Measurements from ENCODE around the gene KIAA1217. TPM values are rescaled to one million over a fixed set of nuclear protein-coding genes. Genes with fewer than 3 reads are reported as not detected.
"Not testable (repeated sequence)": the region's sequence is repeated elsewhere in the genome, so short reads cannot be mapped to it uniquely, and the experiment has no call there.

Gene KIAA1217
- total and polyA plus RNA-seq, 12 donors = 10.8 to 73.7 (median 40.8) TPM

DNA sequence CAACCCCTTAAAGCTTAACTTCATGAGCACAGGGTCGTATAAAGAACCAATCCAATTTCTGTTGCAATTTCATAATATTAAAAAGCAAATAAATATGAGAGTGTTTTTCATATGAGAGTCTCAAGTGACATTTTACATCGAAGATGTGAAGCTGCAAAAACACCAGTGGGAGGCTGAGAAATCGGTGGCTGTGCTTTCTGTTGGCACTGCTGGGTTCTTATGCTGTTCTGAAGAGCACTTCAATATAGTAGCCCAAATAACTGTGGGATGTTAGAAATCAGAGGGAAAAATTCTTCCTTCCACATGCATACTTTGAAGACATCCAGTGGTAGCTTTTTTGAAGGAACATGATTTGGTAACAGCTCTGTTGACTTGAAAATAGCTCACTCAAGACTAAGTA lies 269.0 kb downstream of the KIAA1217 start:
- DNase-seq = no peak
- H3K36me3 ChIP-seq (replicated peaks in 1 of 2) = peaks cover 0 to 8% of the 10 kb centered on the region in 2 donors
- H3K4me3 ChIP-seq = no peak overlapping the region
- H3K9me3 ChIP-seq (replicated peaks in 1 of 3) = no peaks in the 10 kb centered on the region
- TF ChIP-seq POLR2A (IDR thresholded peaks at IDR 0.05) = no peak
- TF ChIP-seq, protein P1, sequence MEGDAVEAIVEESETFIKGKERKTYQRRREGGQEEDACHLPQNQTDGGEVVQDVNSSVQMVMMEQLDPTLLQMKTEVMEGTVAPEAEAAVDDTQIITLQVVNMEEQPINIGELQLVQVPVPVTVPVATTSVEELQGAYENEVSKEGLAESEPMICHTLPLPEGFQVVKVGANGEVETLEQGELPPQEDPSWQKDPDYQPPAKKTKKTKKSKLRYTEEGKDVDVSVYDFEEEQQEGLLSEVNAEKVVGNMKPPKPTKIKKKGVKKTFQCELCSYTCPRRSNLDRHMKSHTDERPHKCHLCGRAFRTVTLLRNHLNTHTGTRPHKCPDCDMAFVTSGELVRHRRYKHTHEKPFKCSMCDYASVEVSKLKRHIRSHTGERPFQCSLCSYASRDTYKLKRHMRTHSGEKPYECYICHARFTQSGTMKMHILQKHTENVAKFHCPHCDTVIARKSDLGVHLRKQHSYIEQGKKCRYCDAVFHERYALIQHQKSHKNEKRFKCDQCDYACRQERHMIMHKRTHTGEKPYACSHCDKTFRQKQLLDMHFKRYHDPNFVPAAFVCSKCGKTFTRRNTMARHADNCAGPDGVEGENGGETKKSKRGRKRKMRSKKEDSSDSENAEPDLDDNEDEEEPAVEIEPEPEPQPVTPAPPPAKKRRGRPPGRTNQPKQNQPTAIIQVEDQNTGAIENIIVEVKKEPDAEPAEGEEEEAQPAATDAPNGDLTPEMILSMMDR (IDR thresholded peaks at IDR 0.05) = no peak
- no peak overlapping the region for H3K27ac ChIP-seq
- H3K4me1 ChIP-seq (replicated peaks in 1 of 2) = no peaks in the 10 kb centered on the region
- WGBS, 4 donors = 85 to 91% (median 90%) methylated on average over 3 of the region's 3 CpGs
- H3K27me3 ChIP-seq = no peaks in the 10 kb centered on the region
- intact Hi-C loops (cut with DNase I) = no loop called here

DNA sequence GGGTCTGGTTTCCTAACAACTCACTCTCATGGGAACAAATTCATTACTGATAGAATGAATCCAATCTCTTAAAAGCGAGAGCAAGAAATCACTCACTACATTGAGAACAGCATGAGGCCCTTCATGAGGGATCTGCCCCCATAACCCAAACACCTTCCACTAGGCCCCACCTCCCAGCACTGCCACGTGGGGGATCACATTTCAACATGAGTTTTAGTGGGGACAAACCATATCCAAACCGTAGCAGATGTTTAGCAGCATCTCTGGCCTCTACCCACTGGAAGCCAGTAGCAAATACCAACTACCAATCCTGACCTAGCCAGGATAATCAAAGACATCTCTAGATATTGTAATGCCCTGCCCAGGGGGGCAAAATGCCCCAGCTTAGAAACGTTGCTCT lies 270.9 kb downstream of the KIAA1217 start:
- Histone ChIP-seq H3K4me1 (replicated peaks in 1 of 2) (peaks cover 0 to 4% of the 10 kb centered on the region in 2 donors), H3K27me3 (no peaks in the 10 kb centered on the region), H3K36me3 (replicated peaks in 1 of 2) (no peaks in the 10 kb centered on the region), H3K27ac (no peak overlapping the region), H3K9me3 (replicated peaks in 1 of 3) (no peaks in the 10 kb centered on the region), H3K4me3 (no peak overlapping the region)
- no peak for TF ChIP-seq POLR2A (IDR thresholded peaks at IDR 0.05)
- TF ChIP-seq, protein P1 (IDR thresholded peaks at IDR 0.05) = no peak
- intact Hi-C loops (cut with DNase I) = no loop called here
- WGBS, 4 donors = 68 to 77% (median 71%) methylated on average over 4 of the region's 4 CpGs
- no peak for DNase-seq

DNA sequence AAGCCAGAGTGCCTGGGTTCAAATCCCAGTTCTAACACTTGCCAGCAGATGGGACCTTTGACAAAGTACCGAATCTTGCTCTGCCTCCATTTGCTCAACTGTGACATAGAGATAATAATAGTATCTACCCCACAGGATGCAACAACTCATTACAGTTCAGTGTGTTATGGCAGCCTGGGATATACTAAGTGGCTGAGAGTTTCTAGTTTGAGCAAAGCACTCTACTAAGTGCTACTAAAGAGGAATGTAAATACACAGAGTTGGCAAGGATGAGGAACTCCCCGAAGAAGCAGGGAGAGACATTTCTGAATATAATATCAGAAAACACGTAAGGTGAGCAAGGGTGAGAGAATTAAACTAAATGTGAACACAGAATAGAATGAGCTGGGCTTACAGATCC lies 271.5 kb downstream of the KIAA1217 start:
- Histone ChIP-seq H3K36me3 (replicated peaks in 1 of 2) (no peaks in the 10 kb centered on the region), H3K27ac (no peak overlapping the region), H3K4me3 (no peak overlapping the region), H3K27me3 (no peaks in the 10 kb centered on the region), H3K9me3 (replicated peaks in 1 of 3) (no peaks in the 10 kb centered on the region), H3K4me1 (replicated peaks in 1 of 2) (peaks cover 0 to 7% of the 10 kb centered on the region in 2 donors)
- intact Hi-C loops (cut with DNase I) = no loop called here
- TF ChIP-seq POLR2A (IDR thresholded peaks at IDR 0.05) = no peak
- TF ChIP-seq, protein P1 (IDR thresholded peaks at IDR 0.05) = no peak
- no peak for DNase-seq
- 89 to 93% (median 92%) methylated on average over 2 to 3 of the region's 3 CpGs for WGBS, 4 donors

DNA sequence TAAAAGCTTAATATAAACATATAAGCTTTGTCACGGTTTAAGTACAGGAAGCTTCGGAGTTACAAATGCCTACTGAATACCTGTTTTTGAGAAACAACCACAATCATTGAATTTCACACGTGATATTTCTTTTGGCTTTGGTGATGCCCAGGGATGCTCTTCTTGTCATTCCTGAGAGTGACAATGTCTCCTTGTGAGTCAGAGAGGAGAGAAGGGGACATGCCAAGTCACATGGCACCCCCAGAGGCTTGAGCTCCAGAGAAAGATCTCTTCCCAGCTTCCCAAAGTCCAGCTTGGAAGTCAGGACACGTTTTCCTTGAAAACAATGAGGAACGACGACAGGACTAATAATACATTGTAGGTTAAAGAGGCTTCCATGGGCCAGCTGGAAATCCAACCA lies 272.3 kb downstream of the KIAA1217 start:
- no peak overlapping the region for H3K27ac ChIP-seq

DNA sequence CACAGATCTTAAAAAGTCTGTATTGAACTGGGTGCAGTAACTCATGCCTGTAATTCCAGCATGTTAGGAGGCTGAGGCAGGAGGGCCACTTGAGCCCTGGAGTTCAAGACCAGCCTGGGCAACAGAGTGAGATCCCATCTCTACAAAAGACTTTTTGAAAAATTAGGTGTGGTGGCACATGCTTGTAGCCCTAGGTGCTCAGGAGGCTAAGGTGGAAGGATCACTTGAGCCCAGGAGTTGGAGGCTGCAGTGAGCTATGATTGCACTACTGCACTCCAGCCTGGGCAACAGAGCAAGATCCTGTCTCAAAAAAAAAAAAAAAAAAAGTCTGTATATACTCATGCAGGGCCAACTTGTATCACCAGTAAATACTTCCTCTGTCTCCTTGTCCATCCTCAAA lies 273.8 kb downstream of the KIAA1217 start:
- intact Hi-C loops (cut with DNase I); H3K36me3 ChIP-seq (replicated peaks in 1 of 2); DNase-seq; H3K27me3 ChIP-seq; H3K9me3 ChIP-seq (replicated peaks in 1 of 3); H3K4me1 ChIP-seq (replicated peaks in 1 of 2); H3K27ac ChIP-seq; H3K4me3 ChIP-seq: not testable (repeated sequence)

More for the DNA sequence above, 272.3 kb downstream of the KIAA1217 start:
- no peak overlapping the region for H3K4me3 ChIP-seq
- no peaks in the 10 kb centered on the region for H3K36me3 ChIP-seq (replicated peaks in 1 of 2)
- peaks cover 0 to 7% of the 10 kb centered on the region in 2 donors for H3K4me1 ChIP-seq (replicated peaks in 1 of 2)
- H3K27me3 ChIP-seq = no peaks in the 10 kb centered on the region
- H3K9me3 ChIP-seq (replicated peaks in 1 of 3) = no peaks in the 10 kb centered on the region
- WGBS, 4 donors = 79 to 88% (median 87%) methylated on average over 6 of the region's 6 CpGs
- TF ChIP-seq, protein P1 (IDR thresholded peaks at IDR 0.05) = no peak
- TF ChIP-seq POLR2A (IDR thresholded peaks at IDR 0.05) = no peak
- no peak for DNase-seq
- intact Hi-C loops (cut with DNase I) = no loop called here

Measured in adrenal gland (tissue), 12 donors.